Measurements from ENCODE around the gene GPR107. TPM values are rescaled to one million over a fixed set of nuclear protein-coding genes. Genes with fewer than 3 reads are reported as not detected.
A peak's percentile ranks its signal among the peaks of the same experiment; 100 is the strongest.

Gene GPR107
- total and polyA plus RNA-seq, 2 experiments from 2014 or later: 12.3 to 23.9 TPM

GRCh38 chr9:130101915-130102314, 48.2 kb downstream of the GPR107 start:
- no peak for TF ChIP-seq CTCF (IDR thresholded peaks at IDR 0.05; ENCODE audit: low read depth, low read length)
- Histone ChIP-seq H3K4me3 (no peak overlapping the region), H3K27ac (peak overlapping the region; percentile 91), H3K36me3 (peaks cover 29% of the 10 kb centered on the region), H3K4me1 (ENCODE audit: low read depth) (peaks cover 15% of the 10 kb centered on the region), H3K27me3 (no peaks in the 10 kb centered on the region), H3K9me3 (ENCODE audit: low read depth) (no peaks in the 10 kb centered on the region)
- peak in 1 of 2 donors; percentile 67 for DNase-seq (ENCODE audit: low read depth in 1 of 2, low spot score in 1 of 2)

- no peak for TF ChIP-seq CTCF (IDR thresholded peaks at IDR 0.05; ENCODE audit: low read depth, low read length)
- Histone ChIP-seq H3K36me3 (peaks cover 27% of the 10 kb centered on the region), H3K9me3 (ENCODE audit: low read depth) (no peaks in the 10 kb centered on the region), H3K4me3 (no peak overlapping the region), H3K4me1 (ENCODE audit: low read depth) (peaks cover 15% of the 10 kb centered on the region), H3K27ac (no peak overlapping the region), H3K27me3 (no peaks in the 10 kb centered on the region)
- DNase-seq (ENCODE audit: low read depth in 1 of 2, low spot score in 1 of 2): no peak
Observed at GRCh38 chr9:130104491-130105193, 50.9 kb downstream of the GPR107 start.

GRCh38 chr9:130106860-130107233, 53.1 kb downstream of the GPR107 start:
- peaks cover 14% of the 10 kb centered on the region for H3K36me3 ChIP-seq
- peaks cover 9% of the 10 kb centered on the region for H3K4me1 ChIP-seq (ENCODE audit: low read depth)

GRCh38 chr9:130107234-130107861, 53.6 kb downstream of the GPR107 start:
- no peaks in the 10 kb centered on the region for H3K27me3 ChIP-seq
- H3K4me1 ChIP-seq (ENCODE audit: low read depth): peaks cover 5% of the 10 kb centered on the region
- peak overlapping the region; percentile 19 for H3K27ac ChIP-seq
- peak; percentile 76 for TF ChIP-seq CTCF (IDR thresholded peaks at IDR 0.05; ENCODE audit: low read depth, low read length)
- H3K36me3 ChIP-seq: peaks cover 14% of the 10 kb centered on the region
- peak; percentile 90 to 91 for DNase-seq (ENCODE audit: low read depth in 1 of 2, low spot score in 1 of 2)
- H3K9me3 ChIP-seq (ENCODE audit: low read depth): no peaks in the 10 kb centered on the region
- H3K4me3 ChIP-seq: no peak overlapping the region

More at GRCh38 chr9:130106860-130107233, 53.1 kb downstream of the GPR107 start:
- TF ChIP-seq CTCF (IDR thresholded peaks at IDR 0.05; ENCODE audit: low read depth, low read length): no peak
- Histone ChIP-seq H3K27me3 (no peaks in the 10 kb centered on the region), H3K4me3 (no peak overlapping the region), H3K27ac (no peak overlapping the region), H3K9me3 (ENCODE audit: low read depth) (no peaks in the 10 kb centered on the region)
- no peak for DNase-seq (ENCODE audit: low read depth in 1 of 2, low spot score in 1 of 2)

GRCh38 chr9:130107955-130108354, 54.2 kb downstream of the GPR107 start:
- Histone ChIP-seq H3K4me1 (ENCODE audit: low read depth) (peaks cover 4% of the 10 kb centered on the region), H3K36me3 (peaks cover 14% of the 10 kb centered on the region), H3K27ac (no peak overlapping the region), H3K9me3 (ENCODE audit: low read depth) (no peaks in the 10 kb centered on the region), H3K4me3 (no peak overlapping the region), H3K27me3 (no peaks in the 10 kb centered on the region)
- no peak for DNase-seq (ENCODE audit: low read depth in 1 of 2, low spot score in 1 of 2)
- TF ChIP-seq CTCF (IDR thresholded peaks at IDR 0.05; ENCODE audit: low read depth, low read length): no peak
